Stimulated activated naive CD8-positive, alpha-beta T cell treated with anti-CD3 and anti-CD28 coated beads, Interleukin-15, Interleukin-2, amounts not matched to agents 100 ng/mL and 50 ng/mL, for 24 hours (primary cell): ENCODE data around the gene ASCL2.
A peak's percentile ranks its signal among the peaks of the same experiment; 100 is the strongest.

Experiments
- H3K27ac Mint-ChIP-seq: one replicate; pipeline ENCODE4 v1.8.0; 2021; ENCODE audit warnings: mild to moderate bottlenecking, mixed read lengths
- H3K27me3 Mint-ChIP-seq: one replicate; pipeline ENCODE4 v1.8.0; 2021; ENCODE audit warnings: mixed read lengths
- H3K36me3 Mint-ChIP-seq: one replicate; pipeline ENCODE4 v1.8.0; 2021; ENCODE audit warnings: low read depth, mixed read lengths
- H3K4me1 Mint-ChIP-seq: one replicate; pipeline ENCODE4 v1.8.0; 2021; ENCODE audit warnings: low read depth, mixed read lengths
- H3K4me3 Mint-ChIP-seq: one replicate; pipeline ENCODE4 v1.8.0; 2021; ENCODE audit warnings: mild to moderate bottlenecking, mixed read lengths
- H3K9me3 Mint-ChIP-seq: one replicate; pipeline ENCODE4 v1.8.0; 2021; ENCODE audit warnings: mixed read lengths

ASCL2 gene

DNA sequence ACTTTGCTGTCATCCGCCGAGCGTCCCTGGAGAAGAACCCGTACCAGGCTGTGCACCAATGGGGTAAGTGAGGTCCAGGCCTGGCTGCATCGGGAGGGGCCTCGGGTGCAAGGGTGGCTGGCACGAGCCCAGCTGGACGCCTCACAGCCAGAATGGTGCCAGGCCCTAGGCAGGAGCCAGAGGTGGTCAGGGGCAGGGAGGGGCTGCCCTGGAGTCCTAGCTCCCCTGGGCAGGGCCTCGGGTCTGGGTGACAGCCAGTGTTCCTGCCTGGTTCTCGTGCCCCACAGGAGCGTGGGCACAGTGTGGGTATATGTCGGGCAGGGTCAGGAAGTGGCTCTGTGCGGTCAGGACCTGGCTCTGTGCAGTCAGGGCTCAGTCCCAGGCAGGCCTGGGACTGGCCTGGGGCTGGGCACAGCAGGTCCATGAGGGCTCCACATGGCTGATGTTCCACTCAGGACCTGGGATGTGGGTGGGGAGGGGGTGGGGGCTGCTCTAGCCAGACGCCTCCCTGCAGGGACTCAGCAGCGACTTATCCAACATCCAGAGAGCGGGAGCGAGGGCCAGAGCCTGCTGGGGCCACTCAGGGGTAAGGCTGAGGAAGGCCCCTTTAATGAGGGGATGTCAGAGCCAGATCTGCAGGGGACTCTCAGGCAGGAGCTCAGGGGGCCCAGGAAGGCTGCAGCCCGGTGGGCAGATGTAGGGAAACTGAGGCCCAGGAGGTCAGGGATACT lies 32.7 kb upstream of the ASCL2 start:
- Mint-ChIP-seq H3K4me3 (peak overlapping the region; percentile 89), H3K4me1 (peaks cover 66% of the 10 kb centered on the region), H3K36me3 (no peaks in the 10 kb centered on the region), H3K27ac (peak overlapping the region; percentile 87), H3K9me3 (no peaks in the 10 kb centered on the region), H3K27me3 (no peaks in the 10 kb centered on the region)

- no peaks in the 10 kb centered on the region for H3K9me3 Mint-ChIP-seq
- H3K36me3 Mint-ChIP-seq: no peaks in the 10 kb centered on the region
- H3K27ac Mint-ChIP-seq: peak overlapping the region; percentile 93
- no peaks in the 10 kb centered on the region for H3K27me3 Mint-ChIP-seq
- H3K4me3 Mint-ChIP-seq: peak overlapping the region; percentile 89
- peaks cover 73% of the 10 kb centered on the region for H3K4me1 Mint-ChIP-seq
Measured at GRCh38 chr11:2302306-2302895, 32.0 kb upstream of the ASCL2 start.

DNA sequence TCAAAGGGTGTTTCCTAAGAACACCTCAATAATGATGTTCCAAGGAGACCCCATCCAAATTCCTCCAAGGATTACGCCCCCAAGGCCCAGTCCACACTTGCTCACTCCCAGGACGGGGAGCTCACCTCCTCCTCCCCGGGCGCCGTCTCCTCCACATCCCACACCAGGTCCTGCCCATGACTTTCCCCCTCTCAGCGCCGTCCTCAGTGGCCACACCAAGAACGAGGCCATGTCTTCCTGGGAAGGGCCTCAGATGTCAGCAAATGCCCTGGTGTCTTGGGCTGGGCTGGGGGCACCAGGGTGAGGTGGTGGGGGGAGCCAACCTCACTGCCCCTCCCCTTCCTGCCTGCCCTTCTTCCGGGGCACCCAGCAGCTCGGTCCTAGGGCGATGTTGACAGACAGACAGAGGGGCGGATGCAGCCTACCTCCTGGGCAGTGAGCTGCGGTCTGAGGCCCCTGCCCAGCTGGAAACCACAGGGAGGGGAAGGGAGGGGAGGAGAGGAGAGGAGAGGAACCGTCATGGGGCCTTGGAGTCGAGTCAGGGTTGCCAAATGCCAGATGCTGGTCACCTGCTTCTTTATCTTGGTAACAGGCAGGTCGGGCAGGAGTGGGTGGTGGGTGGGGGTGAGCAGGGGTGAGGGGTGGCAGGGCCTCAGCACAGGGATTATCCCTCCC lies 31.4 kb upstream of the ASCL2 start, which contains the start of the genes C11orf21 and TSPAN32:
Gene C11orf21, minus strand, starts transcription at position 288 of the 675 bp plus-strand sequence. Its CDS starts 110 bp downstream, at position 178.
Gene TSPAN32, plus strand, starts transcription at position 383 of the 675 bp plus-strand sequence. Its CDS starts 137 bp downstream, at position 520.
- Mint-ChIP-seq H3K27ac (peak within 1 kb of the TSS; percentile 93), H3K36me3 (no peaks in the 10 kb centered on the region), H3K9me3 (no peaks in the 10 kb centered on the region), H3K4me1 (peaks cover 76% of the 10 kb centered on the region), H3K4me3 (peak within 1 kb of the TSS; percentile 89), H3K27me3 (no peaks in the 10 kb centered on the region)

DNA sequence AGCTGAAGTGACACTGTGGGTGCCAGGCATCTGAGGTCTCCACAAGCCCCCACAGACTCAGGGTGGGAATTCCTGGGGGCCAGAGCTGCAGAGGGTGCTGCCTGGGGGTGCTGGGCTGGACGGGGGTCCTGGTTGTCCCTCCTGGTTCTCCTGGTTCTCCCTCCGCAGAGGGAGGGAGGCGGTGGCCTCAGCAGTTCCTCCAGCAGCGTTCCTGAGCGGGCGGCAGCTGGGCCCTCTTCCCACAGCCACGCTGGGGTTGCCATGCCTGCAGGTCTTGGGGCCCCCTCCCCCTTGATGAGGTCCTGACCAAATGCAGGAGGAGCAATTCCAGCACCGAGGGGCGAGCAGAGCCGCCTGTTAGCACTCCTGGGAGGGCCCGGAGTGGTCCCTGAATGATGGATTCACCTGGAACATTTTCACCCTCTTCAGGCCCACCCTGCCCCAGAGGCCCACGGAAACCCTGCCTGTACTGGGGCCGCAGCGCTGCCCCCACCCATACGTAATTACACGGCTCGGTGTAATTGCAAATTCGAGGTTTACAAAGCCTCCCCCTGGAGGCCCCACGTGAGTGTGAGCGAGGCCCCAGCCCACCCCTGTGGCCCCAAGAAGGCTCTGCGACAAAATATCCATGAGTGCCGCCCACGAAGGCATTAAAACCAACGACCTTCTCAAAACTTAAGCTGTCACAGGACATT lies 30.7 kb upstream of the ASCL2 start:
- no peaks in the 10 kb centered on the region for H3K9me3 Mint-ChIP-seq
- no peaks in the 10 kb centered on the region for H3K36me3 Mint-ChIP-seq
- peaks cover 70% of the 10 kb centered on the region for H3K4me1 Mint-ChIP-seq
- peak overlapping the region; percentile 93 for H3K27ac Mint-ChIP-seq
- peak overlapping the region; percentile 89 for H3K4me3 Mint-ChIP-seq
- H3K27me3 Mint-ChIP-seq: no peaks in the 10 kb centered on the region

DNA sequence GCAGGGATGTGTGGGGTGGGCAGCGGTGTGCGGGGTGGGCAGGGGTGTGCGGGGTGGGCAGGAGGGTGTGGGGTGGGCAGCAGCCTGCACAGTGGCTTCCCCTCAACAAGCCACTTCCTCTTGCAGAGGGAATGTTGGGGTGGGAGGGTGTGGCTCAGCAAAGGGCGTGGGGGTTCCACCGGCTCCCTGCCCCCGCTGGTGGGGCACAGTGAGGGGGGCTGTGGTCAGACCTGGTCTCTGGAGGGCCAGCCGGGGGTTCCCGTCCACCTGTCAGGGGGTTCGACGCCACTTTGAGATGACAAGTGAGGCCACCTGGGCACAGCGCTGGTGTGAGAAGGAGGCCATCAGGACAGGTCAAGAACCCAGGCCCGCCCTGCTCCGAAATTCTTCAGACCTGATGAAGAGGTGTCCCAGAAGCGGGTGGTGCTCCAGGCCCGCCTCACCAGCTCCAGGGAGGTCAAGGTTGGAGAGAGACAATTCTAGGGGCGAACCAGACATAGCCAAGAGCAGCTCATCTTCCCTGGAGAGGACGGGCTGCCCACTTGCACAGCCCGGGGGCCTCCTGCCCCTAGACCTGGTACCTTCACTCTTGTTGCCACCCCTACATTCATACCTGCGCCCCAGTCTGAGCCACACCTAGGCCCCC lies 30.0 kb upstream of the ASCL2 start:
- peaks cover 64% of the 10 kb centered on the region for H3K4me1 Mint-ChIP-seq
- H3K27ac Mint-ChIP-seq: peak overlapping the region; percentile 70
- H3K27me3 Mint-ChIP-seq: no peaks in the 10 kb centered on the region

GRCh38 chr11:2299773-2300172 lies 29.4 kb upstream of the ASCL2 start:
- Mint-ChIP-seq H3K27ac (no peak overlapping the region), H3K4me3 (peak overlapping the region; percentile 43), H3K4me1 (peaks cover 61% of the 10 kb centered on the region), H3K36me3 (no peaks in the 10 kb centered on the region), H3K9me3 (no peaks in the 10 kb centered on the region), H3K27me3 (no peaks in the 10 kb centered on the region)

More for the DNA sequence above, 30.0 kb upstream of the ASCL2 start:
- H3K36me3 Mint-ChIP-seq: no peaks in the 10 kb centered on the region
- H3K9me3 Mint-ChIP-seq: no peaks in the 10 kb centered on the region
- peak overlapping the region; percentile 89 for H3K4me3 Mint-ChIP-seq

GRCh38 chr11:2298795-2299761 lies 28.7 kb upstream of the ASCL2 start:
- no peaks in the 10 kb centered on the region for H3K36me3 Mint-ChIP-seq
- H3K9me3 Mint-ChIP-seq: no peaks in the 10 kb centered on the region
- H3K27ac Mint-ChIP-seq: peak overlapping the region; percentile 36
- no peaks in the 10 kb centered on the region for H3K27me3 Mint-ChIP-seq
- H3K4me3 Mint-ChIP-seq: peak overlapping the region; percentile 43
- peaks cover 60% of the 10 kb centered on the region for H3K4me1 Mint-ChIP-seq

DNA sequence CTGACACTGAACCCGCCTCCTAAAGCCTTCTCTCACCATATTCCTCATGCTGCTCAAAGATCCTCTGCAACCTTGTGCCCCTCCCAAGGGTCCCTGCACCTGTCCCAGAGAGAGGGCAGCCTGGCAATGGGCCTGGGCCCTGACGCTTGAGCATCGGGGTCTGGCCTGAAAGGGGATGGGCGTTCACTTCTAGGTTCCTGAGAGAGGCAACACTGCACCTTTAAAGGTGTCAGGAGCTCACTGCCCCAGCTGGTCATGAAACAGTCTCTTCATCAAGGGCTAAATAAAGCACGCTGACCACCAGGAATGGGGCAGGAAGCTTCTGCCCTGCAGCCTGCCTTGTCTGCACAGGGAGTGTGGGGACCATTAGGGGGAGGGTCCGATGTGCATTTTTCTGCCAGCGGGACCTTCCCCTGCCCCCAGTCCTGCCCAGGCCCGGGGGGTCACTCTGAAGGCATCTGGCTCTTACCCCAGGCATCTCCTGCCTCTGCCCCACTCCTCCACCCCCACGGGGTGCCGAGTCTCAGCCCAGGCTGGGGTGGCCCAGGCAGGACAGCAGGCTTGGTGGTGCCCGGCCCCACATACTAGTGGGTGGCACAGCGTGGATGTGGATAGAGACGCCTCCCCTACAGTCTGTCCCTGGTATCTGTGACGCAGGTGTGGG lies 27.9 kb upstream of the ASCL2 start:
- H3K36me3 Mint-ChIP-seq: no peaks in the 10 kb centered on the region
- peaks cover 56% of the 10 kb centered on the region for H3K4me1 Mint-ChIP-seq
- no peak overlapping the region for H3K27ac Mint-ChIP-seq
- no peak overlapping the region for H3K4me3 Mint-ChIP-seq
- no peaks in the 10 kb centered on the region for H3K27me3 Mint-ChIP-seq
- no peaks in the 10 kb centered on the region for H3K9me3 Mint-ChIP-seq

DNA sequence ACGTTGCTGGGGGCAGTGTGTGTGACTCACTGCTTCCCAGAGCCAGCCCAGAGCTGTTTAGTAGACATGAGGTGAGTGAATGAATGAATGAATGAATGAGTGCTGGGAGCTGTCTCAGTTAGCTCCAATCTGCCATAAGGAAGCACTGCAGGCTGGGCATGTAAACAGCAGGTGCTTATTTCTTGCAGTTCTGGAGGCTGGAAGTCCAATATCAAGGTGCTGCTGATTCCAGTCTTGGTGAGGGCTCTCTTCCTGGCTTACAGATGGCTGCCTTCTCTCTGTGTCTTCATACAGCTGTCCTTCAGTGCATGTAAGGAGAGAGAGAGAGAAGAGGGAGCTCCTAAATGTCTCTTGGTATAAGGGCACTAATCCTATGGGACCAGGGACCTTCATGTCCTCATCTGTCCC lies 27.2 kb upstream of the ASCL2 start:
- no peaks in the 10 kb centered on the region for H3K27me3 Mint-ChIP-seq
- H3K4me1 Mint-ChIP-seq: peaks cover 50% of the 10 kb centered on the region
- no peaks in the 10 kb centered on the region for H3K9me3 Mint-ChIP-seq
- no peak overlapping the region for H3K4me3 Mint-ChIP-seq
- H3K27ac Mint-ChIP-seq: peak overlapping the region; percentile 78
- no peaks in the 10 kb centered on the region for H3K36me3 Mint-ChIP-seq

GRCh38 chr11:2296913-2297622 lies 26.7 kb upstream of the ASCL2 start:
- Mint-ChIP-seq H3K27me3 (no peaks in the 10 kb centered on the region), H3K36me3 (no peaks in the 10 kb centered on the region), H3K4me3 (no peak overlapping the region), H3K4me1 (peaks cover 46% of the 10 kb centered on the region), H3K9me3 (no peaks in the 10 kb centered on the region), H3K27ac (peak overlapping the region; percentile 78)

DNA sequence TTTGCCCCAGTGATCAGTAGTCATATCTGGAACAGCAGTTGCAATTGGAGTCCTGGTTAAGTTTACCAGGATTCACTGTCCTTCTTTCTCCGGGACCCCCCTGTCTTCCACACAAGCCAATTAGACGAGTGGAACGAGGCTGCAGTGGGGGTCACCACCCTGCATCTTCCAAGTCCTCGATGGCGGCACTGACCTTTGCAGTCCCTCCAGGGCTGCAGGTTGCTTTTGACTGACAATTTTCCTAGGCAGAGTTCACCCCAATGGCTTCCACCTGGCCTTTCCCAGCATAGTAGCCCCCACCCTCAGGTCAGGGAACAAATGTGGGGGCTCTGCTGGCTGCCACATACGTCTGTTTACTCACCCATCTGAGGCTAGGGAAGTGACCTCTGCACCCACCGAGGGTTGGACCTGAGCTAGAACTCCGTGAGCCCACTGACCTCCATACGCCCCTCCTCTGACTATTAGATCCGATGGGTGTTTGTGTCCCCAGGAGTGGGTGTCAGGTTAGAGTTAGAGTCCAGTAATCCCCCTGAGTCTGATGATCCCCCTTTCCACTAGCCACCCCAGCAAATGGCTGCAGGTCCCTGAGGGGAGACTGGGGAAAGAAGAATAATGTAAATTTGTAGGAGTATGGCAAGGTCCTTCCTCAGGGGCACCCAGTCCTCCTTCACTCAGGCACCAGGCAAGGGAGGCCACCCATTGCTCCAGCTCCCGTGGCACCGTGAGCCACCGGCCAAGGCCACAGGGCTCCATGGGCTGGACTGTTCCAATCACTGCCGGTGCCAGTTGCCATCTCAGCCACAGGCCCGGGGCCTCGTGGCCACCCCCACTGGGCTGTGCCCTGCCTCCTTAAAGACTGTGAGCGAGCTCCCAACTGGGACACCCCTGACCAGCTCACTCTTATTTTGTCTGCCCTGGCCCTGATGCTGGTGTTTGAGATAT lies 25.9 kb upstream of the ASCL2 start:
- H3K36me3 Mint-ChIP-seq: no peaks in the 10 kb centered on the region
- no peaks in the 10 kb centered on the region for H3K27me3 Mint-ChIP-seq
- H3K4me1 Mint-ChIP-seq: peaks cover 40% of the 10 kb centered on the region
- no peak overlapping the region for H3K27ac Mint-ChIP-seq
- no peak overlapping the region for H3K4me3 Mint-ChIP-seq
- H3K9me3 Mint-ChIP-seq: no peaks in the 10 kb centered on the region

- H3K9me3 Mint-ChIP-seq: no peaks in the 10 kb centered on the region
- H3K27me3 Mint-ChIP-seq: no peaks in the 10 kb centered on the region
- H3K27ac Mint-ChIP-seq: no peak overlapping the region
- H3K36me3 Mint-ChIP-seq: no peaks in the 10 kb centered on the region
- H3K4me3 Mint-ChIP-seq: no peak overlapping the region
- peaks cover 34% of the 10 kb centered on the region for H3K4me1 Mint-ChIP-seq
Measured at GRCh38 chr11:2294926-2295290, 24.5 kb upstream of the ASCL2 start.
